Mesothelial cell of epicardium (in vitro differentiated cells): ENCODE measurements around the gene TERF2IP. TPM values are rescaled to one million over a fixed set of nuclear protein-coding genes. Genes with fewer than 3 reads are reported as not detected.

ENCODE experiments used
- DNase-seq, 2 experiments: peaks; one replicate each; pipeline ENCODE4 v3.0.0; 2021; ENCODE audit warnings: low spot score in 2 of 2; ENCODE audit not compliant: unreplicated experiment in 2 of 2
- H3K27ac Mint-ChIP-seq: 2 replicates; pipeline ENCODE4 v1.8.0; 2021; ENCODE audit warnings: mixed read lengths
- H3K27me3 Mint-ChIP-seq: 2 replicates; pipeline ENCODE4 v1.8.0; 2021; ENCODE audit warnings: low read depth, mixed read lengths
- H3K36me3 Mint-ChIP-seq: 2 replicates; pipeline ENCODE4 v1.8.0; 2021; ENCODE audit warnings: mixed read lengths
- H3K4me1 Mint-ChIP-seq: 2 replicates; pipeline ENCODE4 v1.8.0; 2021; ENCODE audit warnings: mixed read lengths
- H3K4me3 Mint-ChIP-seq: 2 replicates; pipeline ENCODE4 v1.8.0; 2021; ENCODE audit warnings: mild to moderate bottlenecking, moderate library complexity, mixed read lengths
- H3K9me3 Mint-ChIP-seq: 2 replicates; pipeline ENCODE4 v1.8.0; 2021; ENCODE audit warnings: mixed read lengths
- total RNA-seq: library from RNA; stranded (reverse); gene quantifications from 3 replicates; pipeline ENCODE4 v1.2.1, GENCODE V29; 2021
- TF ChIP-seq, protein P1 (sequence below): fragments of 200-600 bp; sonication (generic); IDR thresholded peaks from one replicate; pipeline ENCODE4 v1.5.0; 2021; ENCODE audit warnings: antibody characterized with exemption; ENCODE audit not compliant: unreplicated experiment

TERF2IP gene
- total RNA-seq, 1 donor from 2014 or later, result 51.0 TPM

DNA sequence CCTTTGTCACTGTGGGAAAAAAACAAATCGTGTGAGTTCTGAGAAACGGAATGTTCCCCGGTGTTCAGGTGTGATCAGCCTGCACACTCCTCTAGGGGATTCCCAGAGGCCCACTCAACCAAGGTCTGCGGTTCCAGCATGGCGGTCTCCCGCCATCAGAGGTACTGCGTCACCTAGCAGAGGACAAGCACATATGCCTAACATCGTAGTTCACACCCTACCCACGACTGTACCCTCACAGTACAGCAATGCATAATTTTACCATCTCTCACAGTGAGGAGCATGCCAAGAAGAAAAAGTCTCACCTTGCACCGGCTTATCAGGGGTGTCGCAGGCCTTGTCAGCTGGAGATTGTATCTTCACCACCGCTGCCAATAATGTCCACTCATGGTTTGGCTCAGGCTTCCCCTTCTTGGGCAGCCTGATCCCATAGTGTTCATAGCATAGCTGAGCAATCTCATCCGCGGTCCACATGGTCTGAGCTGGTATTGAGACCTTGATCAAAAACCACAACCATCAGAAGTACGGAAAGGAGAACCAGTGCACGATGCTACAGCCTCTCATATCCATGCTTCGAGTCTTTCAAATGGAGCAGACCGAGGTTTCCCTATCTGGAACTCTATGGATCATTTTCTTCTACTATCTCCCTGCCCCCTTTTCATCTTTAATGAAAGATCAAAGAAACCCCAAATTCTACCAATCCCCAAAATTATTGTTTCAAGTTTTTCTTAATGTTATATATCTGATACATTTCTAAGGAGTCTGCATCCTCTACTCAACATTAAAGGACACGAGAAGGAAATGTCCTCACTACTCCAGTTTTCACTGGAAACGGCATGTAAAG is 27.0 kb upstream of the TERF2IP start:
- DNase-seq, result no peak
- peaks cover 16% of the 10 kb centered on the region for H3K36me3 Mint-ChIP-seq
- peak overlapping the region; percentile 31 for H3K27ac Mint-ChIP-seq
- H3K9me3 Mint-ChIP-seq, result no peaks in the 10 kb centered on the region
- TF ChIP-seq, protein P1, sequence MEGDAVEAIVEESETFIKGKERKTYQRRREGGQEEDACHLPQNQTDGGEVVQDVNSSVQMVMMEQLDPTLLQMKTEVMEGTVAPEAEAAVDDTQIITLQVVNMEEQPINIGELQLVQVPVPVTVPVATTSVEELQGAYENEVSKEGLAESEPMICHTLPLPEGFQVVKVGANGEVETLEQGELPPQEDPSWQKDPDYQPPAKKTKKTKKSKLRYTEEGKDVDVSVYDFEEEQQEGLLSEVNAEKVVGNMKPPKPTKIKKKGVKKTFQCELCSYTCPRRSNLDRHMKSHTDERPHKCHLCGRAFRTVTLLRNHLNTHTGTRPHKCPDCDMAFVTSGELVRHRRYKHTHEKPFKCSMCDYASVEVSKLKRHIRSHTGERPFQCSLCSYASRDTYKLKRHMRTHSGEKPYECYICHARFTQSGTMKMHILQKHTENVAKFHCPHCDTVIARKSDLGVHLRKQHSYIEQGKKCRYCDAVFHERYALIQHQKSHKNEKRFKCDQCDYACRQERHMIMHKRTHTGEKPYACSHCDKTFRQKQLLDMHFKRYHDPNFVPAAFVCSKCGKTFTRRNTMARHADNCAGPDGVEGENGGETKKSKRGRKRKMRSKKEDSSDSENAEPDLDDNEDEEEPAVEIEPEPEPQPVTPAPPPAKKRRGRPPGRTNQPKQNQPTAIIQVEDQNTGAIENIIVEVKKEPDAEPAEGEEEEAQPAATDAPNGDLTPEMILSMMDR, result no peak
- H3K27me3 Mint-ChIP-seq, result no peaks in the 10 kb centered on the region
- H3K4me3 Mint-ChIP-seq, result peak overlapping the region; percentile 95
- peaks cover 23% of the 10 kb centered on the region for H3K4me1 Mint-ChIP-seq

- Mint-ChIP-seq H3K9me3 (no peaks in the 10 kb centered on the region), H3K27ac (peak overlapping the region; percentile 31), H3K4me3 (peak overlapping the region; percentile 95), H3K4me1 (peaks cover 23% of the 10 kb centered on the region), H3K36me3 (peaks cover 22% of the 10 kb centered on the region), H3K27me3 (no peaks in the 10 kb centered on the region)
- no peak for DNase-seq
- TF ChIP-seq, protein P1, result no peak
These were observed 26.4 kb upstream of the TERF2IP start for GRCh38 chr16:75621170-75621477.

- peaks cover 23% of the 10 kb centered on the region for H3K4me1 Mint-ChIP-seq
- peak within 1 kb of the TSS; percentile 95 for H3K4me3 Mint-ChIP-seq
- TF ChIP-seq, protein P1, result no peak
- peak; percentile 95 to 97 for DNase-seq
- H3K9me3 Mint-ChIP-seq, result no peaks in the 10 kb centered on the region
- H3K36me3 Mint-ChIP-seq, result peaks cover 36% of the 10 kb centered on the region
- H3K27ac Mint-ChIP-seq, result peak within 1 kb of the TSS; percentile 99
- H3K27me3 Mint-ChIP-seq, result no peaks in the 10 kb centered on the region
These were observed 24.6 kb upstream of the TERF2IP start, which contains the start of gene ADAT1 for GRCh38 chr16:75622761-75623605. ADAT1 (minus strand) TSS chr16:75623281; CDS start chr16:75620799, 2,482 bp downstream.

- H3K4me3 Mint-ChIP-seq, result no peak overlapping the region
- H3K27ac Mint-ChIP-seq, result peak overlapping the region; percentile 68
- H3K27me3 Mint-ChIP-seq, result no peaks in the 10 kb centered on the region
- H3K36me3 Mint-ChIP-seq, result peaks cover 37% of the 10 kb centered on the region
- H3K4me1 Mint-ChIP-seq, result peaks cover 23% of the 10 kb centered on the region
- no peaks in the 10 kb centered on the region for H3K9me3 Mint-ChIP-seq
- TF ChIP-seq, protein P1, result no peak
- DNase-seq, result no peak
These were observed 22.6 kb upstream of the TERF2IP start for GRCh38 chr16:75624921-75625334.

DNA sequence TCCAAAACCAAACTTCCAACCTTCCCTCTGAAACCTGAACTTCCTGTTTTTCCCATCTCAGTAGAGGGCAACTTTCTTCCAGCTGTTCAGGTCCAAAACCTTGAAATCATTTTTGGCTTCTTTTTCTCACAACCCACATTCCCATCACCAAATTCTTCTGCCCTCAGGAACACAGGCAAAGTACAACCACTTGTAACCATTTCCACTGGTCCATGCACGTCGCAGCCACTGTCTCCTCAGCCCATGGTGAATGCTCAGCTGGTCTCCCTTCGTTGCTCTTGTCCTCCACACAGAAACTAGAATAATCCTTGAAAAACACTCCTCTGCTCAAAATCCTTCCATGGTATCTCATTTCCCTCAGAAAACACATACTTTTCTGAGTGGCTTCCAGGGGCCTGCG is 20.8 kb upstream of the TERF2IP start:
- H3K4me3 Mint-ChIP-seq, result no peak overlapping the region
- H3K4me1 Mint-ChIP-seq, result peaks cover 9% of the 10 kb centered on the region
- no peak for DNase-seq
- no peaks in the 10 kb centered on the region for H3K9me3 Mint-ChIP-seq
- TF ChIP-seq, protein P1, result no peak
- H3K27ac Mint-ChIP-seq, result no peak overlapping the region
- peaks cover 46% of the 10 kb centered on the region for H3K36me3 Mint-ChIP-seq
- no peaks in the 10 kb centered on the region for H3K27me3 Mint-ChIP-seq
